NCI-H2171 (cell line): ENCODE measurements around the gene PPP1R1B.
A peak's percentile ranks its signal among the peaks of the same experiment; 100 is the strongest.

Experiments used
- DNase-seq: peaks from one replicate; lab custom pipeline; 2025; lab: John Stamatoyannopoulos, UW

Gene PPP1R1B

DNA sequence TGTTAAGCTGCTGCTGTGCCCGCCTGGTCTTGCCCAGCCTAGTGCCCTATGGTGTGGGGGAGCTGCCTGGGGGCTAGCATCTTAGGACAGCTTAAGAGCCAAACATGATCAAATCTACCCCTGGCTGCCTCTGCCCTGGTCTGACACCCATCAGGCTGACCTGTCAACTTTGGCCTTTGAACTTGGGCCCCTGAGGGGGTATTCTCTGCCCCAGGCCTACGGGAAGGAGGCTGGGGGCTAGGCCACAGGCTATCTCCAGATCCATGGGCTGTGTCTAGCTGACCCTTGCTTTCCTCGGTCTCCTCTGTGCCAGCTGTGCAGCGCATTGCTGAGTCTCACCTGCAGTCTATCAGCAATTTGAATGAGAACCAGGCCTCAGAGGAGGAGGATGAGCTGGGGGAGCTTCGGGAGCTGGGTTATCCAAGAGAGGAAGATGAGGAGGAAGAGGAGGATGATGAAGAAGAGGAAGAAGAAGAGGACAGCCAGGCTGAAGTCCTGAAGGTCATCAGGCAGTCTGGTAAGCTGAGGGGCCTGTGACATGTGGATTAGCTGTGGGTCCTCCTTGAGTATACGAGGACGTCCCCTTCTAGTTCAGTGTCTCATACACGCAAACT, 6.9 kb downstream of the PPP1R1B start:
- DNase-seq = no peak

DNA sequence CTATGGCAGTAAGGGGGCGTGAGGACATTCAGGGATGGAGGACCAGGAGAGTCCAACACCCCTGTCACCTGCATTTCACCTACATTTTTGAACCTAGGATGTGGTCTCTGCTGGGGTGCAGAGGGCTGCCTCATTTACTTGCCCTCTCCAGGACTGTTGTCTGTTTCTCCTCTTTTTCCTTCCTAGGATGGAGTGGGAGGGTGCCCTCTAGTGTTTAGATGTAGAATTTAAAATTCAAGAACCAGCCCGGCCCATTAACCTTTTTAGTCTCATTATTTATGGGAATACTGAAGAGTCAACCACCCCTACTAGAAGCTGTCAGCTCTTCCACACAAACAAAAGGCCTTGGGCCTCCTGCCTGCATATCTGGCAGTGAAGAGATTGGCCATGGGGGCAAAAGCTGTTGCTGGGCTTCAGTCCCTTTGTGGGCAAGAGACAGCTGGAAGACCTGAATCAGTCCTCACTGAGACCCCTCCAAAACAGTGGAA, 7.7 kb downstream of the PPP1R1B start:
- peak; percentile 51 for DNase-seq

DNA sequence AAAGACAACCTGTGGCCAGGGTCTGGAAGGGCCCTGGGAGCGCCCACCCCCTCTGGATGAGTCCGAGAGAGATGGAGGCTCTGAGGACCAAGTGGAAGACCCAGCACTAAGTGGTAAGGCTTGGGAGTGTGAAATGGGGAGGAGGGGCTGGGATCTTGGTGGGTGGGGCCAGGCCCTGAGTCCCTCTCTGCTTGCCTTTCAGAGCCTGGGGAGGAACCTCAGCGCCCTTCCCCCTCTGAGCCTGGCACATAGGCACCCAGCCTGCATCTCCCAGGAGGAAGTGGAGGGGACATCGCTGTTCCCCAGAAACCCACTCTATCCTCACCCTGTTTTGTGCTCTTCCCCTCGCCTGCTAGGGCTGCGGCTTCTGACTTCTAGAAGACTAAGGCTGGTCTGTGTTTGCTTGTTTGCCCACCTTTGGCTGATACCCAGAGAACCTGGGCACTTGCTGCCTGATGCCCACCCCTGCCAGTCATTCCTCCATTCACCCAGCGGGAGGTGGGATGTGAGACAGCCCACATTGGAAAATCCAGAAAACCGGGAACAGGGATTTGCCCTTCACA, 8.9 kb downstream of the PPP1R1B start:
- no peak for DNase-seq

DNA sequence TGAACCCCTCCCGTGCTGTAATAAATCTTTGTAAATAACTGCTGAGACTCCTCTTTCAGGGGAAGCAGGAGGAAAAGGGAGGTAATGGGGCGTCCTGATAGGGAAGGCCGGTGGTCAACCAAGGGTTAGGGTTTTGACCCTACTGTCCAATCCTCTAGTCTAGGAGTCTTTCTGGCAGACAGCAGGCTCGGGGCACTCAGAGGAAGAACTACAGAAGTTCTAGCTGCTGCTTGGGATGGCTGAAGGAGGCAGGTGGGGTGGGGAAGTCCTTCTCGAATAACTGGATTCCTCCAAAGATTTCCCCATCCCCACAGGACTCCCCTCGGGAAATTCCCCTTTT, 9.8 kb downstream of the PPP1R1B start:
- DNase-seq = no peak

DNA sequence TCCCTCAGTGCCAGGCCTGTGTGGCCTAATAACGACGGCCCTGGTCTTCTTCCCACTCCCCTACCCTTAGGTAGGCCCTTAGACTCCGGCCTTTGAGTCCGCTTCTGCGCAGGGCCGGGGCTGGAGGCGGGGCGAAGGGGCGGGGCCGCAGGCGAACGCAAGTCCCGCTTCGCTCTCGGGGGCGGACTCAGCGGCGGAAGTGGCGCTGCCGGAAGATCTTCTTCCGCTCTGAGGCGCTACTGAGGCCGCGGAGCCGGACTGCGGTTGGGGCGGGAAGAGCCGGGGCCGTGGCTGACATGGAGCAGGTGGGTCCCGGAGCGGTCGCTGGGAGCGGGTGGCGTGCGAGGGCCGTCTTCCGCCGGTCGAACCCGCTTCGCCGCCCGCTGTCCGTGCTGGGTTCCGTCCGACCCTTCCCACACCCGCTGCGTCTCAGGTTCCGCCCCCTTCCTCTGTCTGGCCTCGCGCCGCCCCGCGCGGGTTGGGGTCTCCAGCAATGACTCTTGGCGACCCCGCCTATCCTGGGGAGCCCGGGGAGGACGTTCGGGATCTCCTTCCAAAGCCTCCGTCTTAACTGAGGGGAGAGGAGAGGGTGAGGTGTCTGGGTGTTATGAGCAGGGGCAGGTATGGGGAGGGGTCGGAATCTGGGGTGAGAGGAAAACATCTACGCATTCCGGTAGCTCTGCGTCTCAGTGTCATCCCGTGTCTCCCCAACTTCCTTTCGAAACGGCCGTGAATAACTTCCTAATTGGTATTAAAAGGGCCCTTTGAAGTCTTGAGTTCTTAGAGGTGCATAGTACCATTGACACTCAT, 10.4 kb downstream of the PPP1R1B start, which contains the start of gene STARD3:
TSS of gene STARD3 (plus strand) at position 218 of the 810 bp plus-strand sequence. CDS start 16,388 bp downstream, outside the sequence.
- DNase-seq = peak; percentile 89

DNA sequence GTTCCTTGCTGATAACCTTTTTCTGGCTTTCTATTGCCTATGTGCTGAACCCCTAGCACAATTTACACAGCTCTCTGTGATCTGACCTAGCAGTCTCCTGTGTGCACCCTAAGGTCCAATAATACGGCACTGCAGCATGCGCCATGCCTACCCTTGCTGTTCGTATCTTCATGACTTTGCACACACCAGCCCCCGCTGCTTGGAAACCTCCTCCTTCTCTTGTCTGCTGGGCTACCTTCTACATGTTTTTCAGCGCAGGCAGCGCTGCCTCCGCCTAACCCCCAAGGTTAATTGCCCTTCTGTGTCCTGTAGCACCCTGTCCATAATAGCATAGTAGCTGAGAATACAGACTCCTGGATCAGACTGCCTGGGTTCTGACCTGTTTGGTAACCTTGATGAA, 11.6 kb downstream of the PPP1R1B start:
- DNase-seq = no peak

DNA sequence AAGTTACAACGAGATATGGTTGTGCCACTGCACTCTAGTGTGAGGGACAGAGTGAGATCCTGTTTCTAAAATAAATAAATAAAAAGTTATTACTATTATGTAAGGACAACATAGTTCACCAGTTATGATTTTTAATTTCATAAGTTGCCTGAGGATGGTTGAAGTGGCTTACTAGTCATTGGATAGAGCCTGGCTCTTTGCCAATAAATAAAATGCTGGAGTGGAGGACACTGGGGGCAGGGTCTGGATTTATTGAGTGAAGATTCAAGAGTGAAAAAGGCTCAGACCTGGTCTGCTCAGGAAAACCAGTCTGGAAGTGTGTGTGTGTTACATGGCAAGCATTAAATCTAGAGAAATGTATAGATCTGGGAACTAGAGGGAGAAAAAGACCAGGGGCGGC, 12.3 kb downstream of the PPP1R1B start:
- no peak for DNase-seq

DNA sequence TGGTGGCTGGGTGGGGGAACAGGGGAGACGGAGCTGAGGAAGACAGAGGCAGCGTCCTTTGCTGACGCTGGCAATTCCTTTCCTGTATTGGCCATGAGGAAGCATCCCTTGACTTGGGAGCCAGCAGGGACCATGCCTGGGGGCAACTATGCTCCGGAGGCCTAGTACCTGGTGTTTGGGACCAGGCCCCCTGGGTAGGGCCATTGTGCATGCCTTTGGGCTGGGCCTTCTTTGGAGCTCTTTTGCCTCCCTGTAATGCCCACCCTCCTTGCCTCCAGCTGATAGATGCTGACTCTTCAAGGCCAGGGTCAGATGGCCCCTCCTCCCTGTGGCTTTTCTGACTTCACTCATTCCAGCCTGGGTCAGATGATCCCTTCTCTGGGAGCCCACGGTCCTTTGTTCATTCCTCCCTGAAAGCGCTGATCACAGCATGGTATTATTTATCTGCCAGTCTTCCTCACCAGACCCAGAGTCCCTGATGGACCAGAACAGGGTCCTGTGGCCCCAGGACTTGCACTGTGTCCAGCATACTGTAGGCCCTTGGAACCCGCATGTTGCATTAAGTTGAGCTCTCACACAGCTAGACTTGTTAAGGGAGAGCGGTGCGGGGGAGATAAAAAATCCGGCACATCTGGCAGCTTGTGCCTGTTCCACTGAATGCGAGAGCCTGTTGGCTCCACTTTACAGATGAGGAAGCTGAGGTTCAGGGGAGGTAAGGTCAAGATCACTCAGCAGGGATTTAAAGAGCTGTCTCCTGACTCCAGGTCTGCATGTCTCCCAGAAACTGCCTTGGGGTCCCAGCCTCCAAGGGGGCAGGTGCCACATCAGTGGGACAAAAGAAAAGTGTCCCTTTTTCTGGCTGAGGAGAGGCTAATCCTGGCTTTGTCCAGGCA, 13.1 kb downstream of the PPP1R1B start:
- no peak for DNase-seq

DNA sequence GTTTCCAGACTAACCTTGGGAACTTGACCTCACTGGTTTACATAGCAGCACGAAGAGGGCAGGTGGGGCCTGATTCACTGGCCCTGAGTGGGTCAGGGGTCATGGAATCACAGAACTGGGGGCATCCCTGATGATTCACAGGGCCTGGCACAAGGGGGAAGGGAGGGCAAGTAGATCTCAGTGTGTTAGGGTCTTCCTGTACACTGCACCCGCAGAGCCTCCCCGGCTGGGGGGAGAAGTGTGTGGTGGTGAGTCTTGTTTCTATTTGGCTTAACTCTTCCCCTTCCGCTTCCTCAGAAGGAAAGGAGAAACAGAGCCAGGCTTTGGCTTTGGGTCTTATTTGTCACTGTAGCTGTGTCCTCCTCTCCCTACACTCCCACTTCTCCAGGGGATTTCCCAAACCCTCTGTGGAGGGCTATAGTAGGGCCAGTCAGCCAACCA, 13.9 kb downstream of the PPP1R1B start:
- no peak for DNase-seq

DNA sequence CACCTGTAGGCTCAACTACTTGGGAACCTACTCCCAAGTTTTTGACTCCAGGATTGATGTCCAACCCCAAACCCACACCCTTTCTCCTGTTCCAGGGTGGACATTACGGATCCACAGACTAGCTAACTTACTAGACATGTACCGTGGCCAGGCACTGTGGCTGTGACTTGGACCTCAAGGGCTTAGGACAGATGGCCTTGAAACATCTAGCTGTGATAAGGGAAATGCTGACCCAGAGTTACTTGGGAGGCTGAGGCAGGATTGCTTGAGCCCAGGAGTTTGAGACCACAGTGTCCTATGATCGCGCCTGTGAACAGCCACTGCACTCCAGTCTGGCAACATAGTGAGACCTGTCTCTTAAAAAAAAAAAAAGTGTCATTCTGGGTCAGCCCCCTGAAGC, 14.3 kb downstream of the PPP1R1B start:
- no peak for DNase-seq

DNA sequence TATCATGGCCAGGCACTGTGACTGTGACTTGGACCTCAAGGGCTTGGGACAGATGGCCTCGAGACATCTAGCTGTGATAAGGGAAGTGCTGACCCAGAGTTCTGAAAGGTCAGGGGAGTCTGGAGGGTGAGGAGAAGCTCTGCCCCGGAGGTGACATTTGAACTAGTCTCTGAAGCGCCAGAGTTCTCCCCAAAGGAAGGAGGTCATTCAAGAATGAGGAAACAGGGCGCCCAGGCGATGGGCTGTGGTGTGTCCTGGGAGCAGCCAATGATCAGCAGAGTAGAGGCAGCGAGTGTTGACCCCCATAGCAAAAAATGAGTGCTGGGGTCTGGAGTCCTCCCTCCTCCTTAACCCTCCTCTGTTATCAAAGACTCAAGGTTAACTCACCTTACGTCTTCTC, 15.1 kb downstream of the PPP1R1B start:
- no peak for DNase-seq

DNA sequence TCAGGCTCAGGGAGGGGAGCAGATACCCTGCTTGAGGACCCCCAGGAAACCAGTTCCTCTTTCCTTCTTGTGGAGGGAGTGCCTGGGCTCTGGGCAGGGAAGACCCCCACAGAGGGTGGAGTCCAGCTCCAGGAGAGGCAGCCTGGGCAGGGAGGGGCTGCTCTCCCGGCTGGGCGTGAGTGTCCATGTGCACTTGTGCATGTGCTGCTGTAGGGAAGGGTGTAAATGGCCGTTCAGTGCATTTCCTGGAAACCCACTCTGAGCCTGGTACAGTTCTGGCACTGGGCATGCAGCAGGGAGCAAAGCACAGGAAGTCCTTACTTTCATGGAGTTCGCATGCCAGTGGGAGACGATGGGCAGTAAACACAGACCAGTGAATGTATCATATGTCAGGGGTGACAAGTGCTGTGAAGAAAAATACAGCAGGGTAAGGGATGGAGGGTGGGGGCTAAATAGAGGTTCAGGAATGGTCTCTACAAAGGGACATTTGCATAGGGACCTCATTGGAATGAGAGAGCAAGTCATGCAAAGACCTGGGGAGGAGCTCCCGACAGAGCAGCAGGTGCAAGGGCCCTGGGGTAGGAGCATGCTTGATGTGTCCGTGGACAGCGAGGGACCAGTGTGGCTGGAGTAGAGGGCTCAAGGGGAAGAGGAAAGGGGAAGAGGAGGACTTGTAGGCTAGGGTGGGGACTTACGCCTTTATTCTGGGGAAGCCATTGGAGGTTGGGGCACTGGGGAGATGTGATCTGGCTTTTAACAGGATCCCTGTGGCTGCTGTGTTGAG, 15.7 kb downstream of the PPP1R1B start:
- DNase-seq = no peak

DNA sequence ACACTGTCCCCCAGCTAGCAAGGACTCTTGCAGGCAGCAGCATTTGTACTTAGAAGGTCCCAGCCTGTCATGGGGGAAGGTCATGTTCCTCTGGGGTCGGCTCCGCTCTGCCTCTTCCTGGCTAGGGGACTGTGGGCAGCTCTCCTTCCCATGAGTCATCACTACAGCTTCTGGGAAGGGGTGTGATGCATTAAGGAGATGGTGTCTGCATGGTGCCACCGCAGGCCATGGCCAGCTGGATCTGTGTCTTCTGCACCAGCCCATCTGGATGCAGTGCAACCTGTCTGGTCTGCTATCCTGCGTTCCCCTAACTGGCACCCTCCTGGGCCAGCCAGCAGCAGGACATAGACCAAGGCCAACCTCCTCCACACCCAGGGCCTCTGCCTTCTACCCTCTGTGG, 16.5 kb downstream of the PPP1R1B start:
- no peak for DNase-seq

DNA sequence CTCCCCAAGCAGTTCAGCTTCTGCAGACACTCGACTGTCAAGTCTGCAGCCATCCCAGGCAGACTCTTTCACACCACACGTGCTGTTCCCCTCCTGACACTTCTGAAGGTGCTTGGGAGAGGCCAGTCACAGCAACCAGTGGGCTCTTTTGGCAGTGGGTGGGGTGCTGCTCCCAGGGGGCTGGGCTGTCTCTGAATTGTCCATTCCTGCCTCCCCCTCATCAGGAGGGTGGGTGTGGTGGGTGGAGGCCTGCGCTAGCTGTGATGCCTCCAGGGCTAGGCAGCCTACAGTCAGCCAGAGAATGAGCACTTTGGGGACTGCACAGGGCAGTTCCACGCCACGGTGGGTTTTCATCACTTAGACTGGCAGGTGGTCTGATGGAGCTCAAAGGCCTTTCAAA, 20.5 kb downstream of the PPP1R1B start:
- DNase-seq = no peak

DNA sequence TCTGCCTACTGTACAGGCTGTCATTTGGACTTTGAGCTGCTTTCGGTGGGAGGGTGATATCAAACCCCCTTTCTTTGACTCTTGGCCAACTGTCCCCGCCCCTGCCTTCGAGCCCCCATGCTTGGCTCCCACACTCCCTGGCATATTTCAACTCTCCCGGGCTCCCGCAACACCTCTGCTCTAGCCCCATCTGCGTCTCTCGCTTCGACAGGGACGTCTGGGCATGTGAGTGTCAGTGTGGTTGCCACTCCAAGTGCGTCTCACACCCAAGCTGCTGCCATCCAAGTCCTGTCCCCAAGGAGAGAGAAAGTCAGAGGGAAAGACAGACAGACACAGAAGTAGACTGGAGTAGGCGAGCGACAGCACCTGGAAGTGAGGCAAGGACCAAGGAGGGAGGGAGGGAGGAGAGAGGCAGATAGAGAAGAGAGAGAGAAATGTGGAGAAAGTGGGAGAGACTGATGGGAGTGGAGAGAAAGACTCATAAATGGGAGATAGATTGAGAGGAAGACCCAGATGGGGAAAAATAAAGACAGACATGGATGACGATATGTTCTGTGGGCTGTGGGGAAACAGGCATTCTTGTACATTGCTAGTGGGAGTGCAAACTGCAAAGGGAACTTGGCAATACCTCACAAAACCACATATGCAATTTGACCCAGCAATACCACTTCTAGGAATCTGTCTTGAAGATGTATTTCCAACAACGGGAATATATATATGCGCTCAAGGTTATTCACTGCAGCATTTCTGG, 22.0 kb downstream of the PPP1R1B start:
- no peak for DNase-seq

DNA sequence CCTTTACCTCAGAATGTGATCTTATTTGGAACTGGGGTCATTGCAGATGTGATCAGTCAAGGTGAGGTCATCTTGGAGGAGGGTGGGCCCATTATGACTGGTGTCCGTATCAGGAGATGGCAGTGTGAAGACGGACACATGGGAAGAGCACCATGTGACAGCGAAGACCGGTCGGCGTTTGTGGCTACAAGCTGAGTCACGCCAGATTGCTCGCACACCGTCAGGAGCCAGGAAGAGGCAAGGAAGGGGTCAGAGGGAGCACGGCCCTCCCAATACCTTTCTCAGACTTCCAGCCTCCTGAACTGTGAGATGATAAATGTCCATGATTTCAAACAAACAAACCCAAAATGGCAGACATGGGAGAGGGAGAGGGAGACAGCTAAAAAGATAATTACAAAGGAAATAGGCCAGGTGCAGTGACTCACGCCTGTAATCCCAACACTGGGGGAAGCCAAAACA, 23.4 kb downstream of the PPP1R1B start:
- no peak for DNase-seq

DNA sequence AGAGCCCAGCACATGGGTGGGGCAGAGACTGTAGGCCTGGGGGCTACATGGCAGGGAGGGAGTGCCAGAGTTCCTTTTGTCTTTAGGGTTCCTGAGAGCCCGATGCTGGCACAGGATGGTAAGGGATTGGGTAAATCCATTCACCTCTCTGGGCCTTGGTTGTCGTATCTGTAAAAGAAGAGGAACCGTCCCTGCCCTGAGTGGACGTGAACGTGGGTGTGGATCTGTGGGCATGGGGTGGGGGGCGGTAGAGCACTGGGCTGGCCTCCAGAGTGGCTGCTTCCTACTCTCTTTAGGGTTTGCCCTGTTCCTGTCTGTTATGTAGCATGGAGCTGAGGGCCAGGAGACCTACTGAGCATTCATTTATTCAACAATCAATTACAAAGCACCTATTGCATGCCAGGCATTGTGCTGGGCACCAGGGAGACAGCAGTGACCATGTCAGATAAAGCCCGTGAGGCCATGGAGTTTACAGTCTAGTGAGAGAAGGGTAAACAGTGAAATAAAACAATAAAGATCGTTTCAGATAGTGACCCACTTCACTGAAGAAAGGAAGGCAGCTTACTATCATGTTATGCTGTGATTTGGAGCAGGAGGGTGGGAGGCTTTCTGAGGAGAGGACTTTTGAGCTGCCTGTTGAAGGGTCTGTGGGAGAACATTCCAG, 25.3 kb downstream of the PPP1R1B start:
- DNase-seq = no peak

DNA sequence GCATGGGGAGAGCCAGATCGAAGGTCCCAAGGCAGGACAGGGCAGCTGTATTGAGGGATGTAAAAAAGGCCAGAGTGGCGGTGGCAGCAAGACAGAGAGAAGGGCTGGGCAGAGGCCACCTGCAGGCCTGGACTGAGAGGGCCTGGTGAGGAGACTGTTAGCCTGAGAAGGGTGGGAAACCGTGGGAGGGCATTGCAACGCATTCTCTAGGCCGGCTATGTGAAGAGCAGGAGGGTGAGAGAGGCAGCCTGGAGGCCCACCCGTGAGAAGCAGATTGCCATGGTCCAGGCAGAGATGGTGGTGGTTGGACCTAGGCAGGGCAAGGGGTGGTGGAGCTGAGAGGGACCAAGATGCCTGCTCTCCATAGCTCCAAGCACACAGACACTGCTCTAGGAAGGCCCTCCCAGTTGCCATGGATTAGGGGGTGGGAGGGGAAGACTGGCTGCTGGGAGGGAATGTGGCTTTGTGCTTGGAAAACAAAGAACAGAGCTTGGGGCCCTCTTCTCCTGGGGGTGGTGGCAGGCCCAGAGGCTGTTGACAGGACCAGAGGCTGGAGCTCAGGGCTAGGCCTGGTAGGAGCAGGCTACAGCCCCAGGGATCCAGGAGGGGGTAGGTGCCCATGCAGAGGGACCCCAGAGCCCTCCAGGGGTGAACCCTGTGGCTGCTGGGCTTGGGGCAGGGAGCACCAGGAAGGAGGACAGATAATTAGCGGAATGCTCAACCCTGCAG, 26.0 kb downstream of the PPP1R1B start:
- DNase-seq = no peak

DNA sequence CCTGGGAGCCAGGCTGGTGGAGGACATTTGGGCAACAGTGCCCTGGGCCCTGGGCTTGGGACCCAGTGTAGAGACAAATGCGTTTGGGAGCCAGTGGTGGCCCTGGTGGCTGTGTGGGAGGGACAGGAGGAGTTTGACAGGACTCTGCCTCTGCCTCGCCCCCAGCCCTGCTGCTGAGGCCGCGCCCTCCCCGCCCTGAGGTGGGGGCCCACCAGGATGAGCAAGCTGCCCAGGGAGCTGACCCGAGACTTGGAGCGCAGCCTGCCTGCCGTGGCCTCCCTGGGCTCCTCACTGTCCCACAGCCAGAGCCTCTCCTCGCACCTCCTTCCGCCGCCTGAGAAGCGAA, 26.5 kb downstream of the PPP1R1B start:
- no peak for DNase-seq
